PC-9 (cell line): Measurements from ENCODE around the gene NBDY.

Experiments used
- CTCF ChIP-seq: fragments of 200-600 bp; sonication (generic); conservative IDR thresholded peaks from 2 replicates; pipeline ENCODE4 v1.6.1; 2017; ENCODE audit warnings: mixed run types, antibody characterized with exemption, mild to moderate bottlenecking, moderate library complexity
- EZH2 ChIP-seq: fragments of 200-600 bp; sonication (generic); IDR thresholded peaks from 2 replicates; pipeline ENCODE4 v1.8.0; 2017; ENCODE audit warnings: antibody characterized with exemption, low read depth

DNA sequence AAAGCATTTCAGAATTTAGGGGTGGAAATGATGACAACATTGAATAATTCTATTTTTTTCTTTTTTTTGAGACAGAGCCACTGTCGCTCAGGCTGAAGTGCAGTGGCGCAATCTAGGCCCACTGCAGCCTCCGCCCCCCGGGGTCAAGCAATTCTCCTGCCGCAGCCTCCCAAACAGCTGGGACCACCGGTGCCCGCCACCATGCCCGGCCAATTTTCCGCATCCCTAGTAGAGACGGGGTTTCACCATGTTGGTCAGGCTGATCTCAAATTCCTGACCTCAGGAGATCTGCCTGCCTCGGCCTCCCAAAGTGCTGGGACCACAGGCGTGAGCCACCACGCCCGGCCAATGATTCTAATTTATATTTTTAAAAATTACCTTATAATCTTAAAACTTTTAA, 7.2 kb downstream of the NBDY start:
- TF ChIP-seq CTCF: no peak
- no peak for TF ChIP-seq EZH2
